BLaER1 (cell line): Measurements from ENCODE around the gene MGAT1.
"Not testable (repeated sequence)": the region's sequence is repeated elsewhere in the genome, so short reads cannot be mapped to it uniquely, and the experiment has no call there.

Source experiments
- H3K27ac ChIP-seq: shearing (Covaris generic); formaldehyde crosslinking; 2 replicates; pipeline ENCODE4 v1.8.1; 2022
- H3K27me3 ChIP-seq: shearing (Covaris generic); formaldehyde crosslinking; 2 replicates; pipeline ENCODE4 v1.8.1; 2022
- H3K36me3 ChIP-seq: shearing (Covaris generic); formaldehyde crosslinking; 2 replicates; pipeline ENCODE4 v1.8.1; 2022
- H3K4me1 ChIP-seq: shearing (Covaris generic); formaldehyde crosslinking; 2 replicates; pipeline ENCODE4 v1.8.1; 2022
- H3K4me2 ChIP-seq: shearing (Covaris generic); formaldehyde crosslinking; 2 replicates; pipeline ENCODE4 v1.8.1; 2022
- H3K4me3 ChIP-seq: shearing (Covaris generic); formaldehyde crosslinking; 2 replicates; pipeline ENCODE4 v1.8.1; 2022
- H3K9ac ChIP-seq: shearing (Covaris generic); formaldehyde crosslinking; 2 replicates; pipeline ENCODE4 v1.8.1; 2022
- H3K9me3 ChIP-seq: shearing (Covaris generic); formaldehyde crosslinking; 2 replicates; pipeline ENCODE4 v1.8.1; 2022
- H4K20me1 ChIP-seq: shearing (Covaris generic); formaldehyde crosslinking; 2 replicates; pipeline ENCODE4 v1.8.1; 2022
- Cebpa-rat ChIP-seq: shearing (Covaris generic); IDR thresholded peaks from 2 replicates; pipeline ENCODE4 v1.8.1; 2022

The MGAT1 gene

GRCh38 chr5:180787711-180788431 lies 14.7 kb downstream of the MGAT1 start:
- no peaks in the 10 kb centered on the region for H3K27me3 ChIP-seq
- H3K9me3 ChIP-seq, result no peaks in the 10 kb centered on the region
- H3K36me3 ChIP-seq, result peaks cover 53% of the 10 kb centered on the region
- H3K4me1 ChIP-seq, result peaks cover 54% of the 10 kb centered on the region
- H4K20me1 ChIP-seq, result peaks cover 74% of the 10 kb centered on the region
- no peak overlapping the region for H3K9ac ChIP-seq
- H3K4me3 ChIP-seq, result no peak overlapping the region
- TF ChIP-seq Cebpa-rat, result no peak
- H3K4me2 ChIP-seq, result no peak overlapping the region
- H3K27ac ChIP-seq, result no peak overlapping the region

GRCh38 chr5:180786531-180787398 lies 15.8 kb downstream of the MGAT1 start:
- peak overlapping the region; percentile 58 for H3K4me2 ChIP-seq
- no peak overlapping the region for H3K4me3 ChIP-seq
- 0 out of 2 replicates have a peak, but pooled peaks cover 4% of the 10 kb centered on the region for H3K9me3 ChIP-seq
- H4K20me1 ChIP-seq, result peaks cover 63% of the 10 kb centered on the region
- H3K9ac ChIP-seq, result peak overlapping the region; percentile 45; the same call in 1 of the 2 replicates
- H3K27ac ChIP-seq, result peak overlapping the region; percentile 59
- H3K27me3 ChIP-seq, result no peaks in the 10 kb centered on the region
- H3K4me1 ChIP-seq, result peaks cover 50% of the 10 kb centered on the region
- no peak for TF ChIP-seq Cebpa-rat
- H3K36me3 ChIP-seq, result peaks cover 42% of the 10 kb centered on the region

GRCh38 chr5:180785794-180786221 lies 16.8 kb downstream of the MGAT1 start:
- peak overlapping the region; percentile 23; the same call in 1 of the 2 replicates for H3K27ac ChIP-seq
- H3K4me1 ChIP-seq, result peaks cover 45% of the 10 kb centered on the region
- H4K20me1 ChIP-seq, result peaks cover 53% of the 10 kb centered on the region
- H3K27me3 ChIP-seq, result no peaks in the 10 kb centered on the region
- H3K4me3 ChIP-seq, result no peak overlapping the region
- no peak overlapping the region; the same call in 1 of the 2 replicates for H3K9ac ChIP-seq
- H3K36me3 ChIP-seq, result peaks cover 32% of the 10 kb centered on the region
- no peak for TF ChIP-seq Cebpa-rat
- 0 out of 2 replicates have a peak, but pooled peaks cover 4% of the 10 kb centered on the region for H3K9me3 ChIP-seq
- peak overlapping the region; percentile 58 for H3K4me2 ChIP-seq

DNA sequence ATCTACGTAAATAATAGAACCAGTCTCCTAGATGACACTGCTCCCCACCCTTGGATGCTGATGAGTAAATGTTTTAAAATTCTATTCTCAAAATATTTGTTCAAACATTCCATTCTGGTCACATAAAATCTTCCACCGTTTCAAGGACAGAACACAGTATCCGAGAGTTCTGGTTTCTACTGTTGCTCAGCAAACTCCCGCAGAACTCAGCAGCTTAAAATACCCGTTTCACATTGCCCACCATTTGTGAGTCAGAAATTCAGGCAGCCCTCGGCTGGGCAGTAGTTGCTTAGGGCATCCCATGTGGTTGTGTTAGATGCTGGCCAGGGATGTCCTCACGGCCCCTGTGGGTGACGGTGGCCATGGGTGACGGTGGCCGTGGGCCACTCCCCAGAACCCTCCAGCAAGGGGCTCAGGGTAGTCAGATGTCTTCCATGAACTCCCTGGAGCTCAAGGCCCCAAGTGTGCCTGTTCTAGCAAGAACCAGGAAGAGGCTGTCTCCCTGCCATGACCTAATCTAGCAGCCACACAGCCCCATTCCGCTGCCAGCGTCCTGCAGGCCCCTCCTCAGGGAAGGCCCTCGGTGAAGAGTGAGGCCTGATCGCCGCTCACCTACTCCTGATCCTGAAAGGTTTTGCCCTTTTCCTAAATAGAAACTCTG lies 17.4 kb downstream of the MGAT1 start:
- TF ChIP-seq Cebpa-rat, result no peak
- Histone ChIP-seq H4K20me1 (peaks cover 48% of the 10 kb centered on the region), H3K9ac (no peak overlapping the region), H3K36me3 (peaks cover 27% of the 10 kb centered on the region), H3K4me2 (peak overlapping the region; percentile 58; the same call in 1 of the 2 replicates), H3K9me3 (0 out of 2 replicates have a peak, but pooled peaks cover 4% of the 10 kb centered on the region), H3K4me1 (peaks cover 45% of the 10 kb centered on the region), H3K27me3 (no peaks in the 10 kb centered on the region), H3K4me3 (no peak overlapping the region), H3K27ac (peak overlapping the region; percentile 23; the same call in 1 of the 2 replicates)

DNA sequence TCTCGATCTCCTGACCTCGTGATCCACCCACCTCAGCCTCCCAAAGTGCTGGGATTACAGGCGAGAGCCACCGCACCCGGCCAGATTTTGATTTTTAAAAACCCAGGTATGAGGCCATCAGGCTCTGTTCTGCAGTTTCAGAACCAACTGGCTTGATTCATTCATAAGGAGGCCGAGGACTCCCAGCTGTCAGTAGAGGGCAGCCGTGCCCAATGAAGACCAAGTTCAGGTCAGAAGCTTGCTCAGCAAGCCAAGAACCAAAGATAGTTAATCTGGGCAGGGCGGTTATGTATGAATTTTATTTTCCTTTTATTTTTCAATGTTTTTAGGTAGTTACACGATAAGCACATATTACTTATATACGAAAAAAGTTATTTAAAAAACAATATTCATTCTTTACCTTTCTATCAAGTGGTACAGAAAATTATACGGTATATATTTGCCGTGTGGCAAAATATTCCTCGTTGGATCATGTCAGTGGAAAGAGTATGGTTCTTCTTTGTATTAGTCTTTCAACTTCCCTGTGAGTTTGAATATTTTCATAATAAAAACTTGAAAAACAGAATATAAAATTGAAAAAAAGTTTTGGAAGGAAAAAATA lies 18.0 kb downstream of the MGAT1 start:
- Histone ChIP-seq H3K4me3 (no peak overlapping the region), H4K20me1 (peaks cover 41% of the 10 kb centered on the region), H3K27me3 (no peaks in the 10 kb centered on the region), H3K9me3 (0 out of 2 replicates have a peak, but pooled peaks cover 4% of the 10 kb centered on the region), H3K36me3 (peaks cover 20% of the 10 kb centered on the region), H3K4me2 (no peak overlapping the region), H3K27ac (no peak overlapping the region), H3K4me1 (peaks cover 42% of the 10 kb centered on the region), H3K9ac (no peak overlapping the region)
- TF ChIP-seq Cebpa-rat, result no peak

- no peak overlapping the region for H3K27ac ChIP-seq
- no peak overlapping the region for H3K9ac ChIP-seq
- peaks cover 10% of the 10 kb centered on the region; the same call in 1 of the 2 replicates for H3K36me3 ChIP-seq
- TF ChIP-seq Cebpa-rat, result no peak
- no peak overlapping the region for H3K4me2 ChIP-seq
- H3K9me3 ChIP-seq, result 0 out of 2 replicates have a peak, but pooled peaks cover 4% of the 10 kb centered on the region
- H3K27me3 ChIP-seq, result no peaks in the 10 kb centered on the region
- H3K4me3 ChIP-seq, result no peak overlapping the region
- H4K20me1 ChIP-seq, result peaks cover 30% of the 10 kb centered on the region
- peaks cover 42% of the 10 kb centered on the region for H3K4me1 ChIP-seq
These were observed 19.1 kb downstream of the MGAT1 start for GRCh38 chr5:180783340-180784052.

DNA sequence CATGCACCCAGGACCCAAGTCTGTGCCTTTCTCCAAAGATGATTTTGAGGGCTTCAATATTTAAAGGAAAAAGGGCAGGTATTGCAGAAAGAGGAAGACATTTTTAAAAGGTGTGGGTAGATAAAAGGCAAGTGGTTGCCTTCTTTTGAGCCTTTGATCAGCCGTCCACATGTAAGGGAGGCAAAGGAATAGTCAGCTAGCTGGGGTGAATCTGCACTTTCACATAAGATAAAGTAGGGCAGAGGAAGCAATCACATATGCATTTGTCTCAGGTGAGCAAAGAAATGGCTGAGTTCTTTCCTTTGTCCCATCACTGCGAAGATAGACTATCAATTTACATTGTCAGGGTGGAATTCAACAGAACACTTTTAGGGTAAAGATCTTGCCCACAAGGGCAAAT lies 19.9 kb downstream of the MGAT1 start:
- H3K9me3 ChIP-seq, result 0 out of 2 replicates have a peak, but pooled peaks cover 4% of the 10 kb centered on the region
- no peak overlapping the region for H3K9ac ChIP-seq
- no peak overlapping the region for H3K27ac ChIP-seq
- H3K27me3 ChIP-seq, result no peaks in the 10 kb centered on the region
- no peak overlapping the region for H3K4me2 ChIP-seq
- TF ChIP-seq Cebpa-rat, result no peak
- peaks cover 37% of the 10 kb centered on the region for H3K4me1 ChIP-seq
- no peak overlapping the region for H3K4me3 ChIP-seq
- peaks cover 23% of the 10 kb centered on the region for H4K20me1 ChIP-seq
- peaks cover 3% of the 10 kb centered on the region; the same call in 1 of the 2 replicates for H3K36me3 ChIP-seq

- H3K27ac ChIP-seq, H3K27me3 ChIP-seq, H3K4me2 ChIP-seq, H3K9me3 ChIP-seq, H3K9ac ChIP-seq, H3K4me3 ChIP-seq, H3K36me3 ChIP-seq: not testable (repeated sequence)
- Histone ChIP-seq H4K20me1 (peaks cover 14% of the 10 kb centered on the region; the same call in 1 of the 2 replicates), H3K4me1 (peaks cover 29% of the 10 kb centered on the region)
These were observed 20.7 kb downstream of the MGAT1 start for GRCh38 chr5:180781900-180782326.
